Neuron (in vitro differentiated cells): ENCODE measurements around the gene FHOD3.

ENCODE experiments used
- H2AFZ ChIP-seq: one replicate; pipeline ENCODE4 v1.6.1; 2013; ENCODE audit warnings: low read depth, mild to moderate bottlenecking, inconsistent platforms, low read length, moderate library complexity
- H3K27me3 ChIP-seq: one replicate; pipeline ENCODE4 v1.6.1; 2013; ENCODE audit warnings: low read length; ENCODE audit not compliant: insufficient read depth
- H3K36me3 ChIP-seq: one replicate; pipeline ENCODE4 v1.6.1; 2013; ENCODE audit warnings: low read length; ENCODE audit not compliant: insufficient read depth
- H3K4me1 ChIP-seq: one replicate; pipeline ENCODE4 v1.6.1; 2013; ENCODE audit warnings: low read length; ENCODE audit not compliant: insufficient read depth
- H3K4me3 ChIP-seq: 2 replicates; pipeline ENCODE4 v1.5.1; 2013; ENCODE audit warnings: mild to moderate bottlenecking, low read length, moderate library complexity
- H3K9me3 ChIP-seq: one replicate; pipeline ENCODE4 v1.6.1; 2013; ENCODE audit warnings: low read length

FHOD3 gene

GRCh38 chr18:36513556-36513955, 216.0 kb downstream of the FHOD3 start:
- Histone ChIP-seq H3K9me3 (no peaks in the 10 kb centered on the region), H3K36me3 (peaks cover 9% of the 10 kb centered on the region), H2AFZ (no peak overlapping the region), H3K27me3 (no peaks in the 10 kb centered on the region), H3K4me1 (no peaks in the 10 kb centered on the region), H3K4me3 (no peak overlapping the region)

- H2AFZ ChIP-seq = no peak overlapping the region
- H3K9me3 ChIP-seq = no peaks in the 10 kb centered on the region
- no peaks in the 10 kb centered on the region for H3K27me3 ChIP-seq
- no peaks in the 10 kb centered on the region for H3K4me1 ChIP-seq
- H3K36me3 ChIP-seq = peaks cover 9% of the 10 kb centered on the region
- no peak overlapping the region for H3K4me3 ChIP-seq
These were observed 217.3 kb downstream of the FHOD3 start for GRCh38 chr18:36514778-36515177.

- H3K4me3 ChIP-seq = no peak overlapping the region
- peaks cover 9% of the 10 kb centered on the region for H3K36me3 ChIP-seq
- no peak overlapping the region for H2AFZ ChIP-seq
- H3K9me3 ChIP-seq = no peaks in the 10 kb centered on the region
- H3K4me1 ChIP-seq = no peaks in the 10 kb centered on the region
- no peaks in the 10 kb centered on the region for H3K27me3 ChIP-seq
These were observed 218.7 kb downstream of the FHOD3 start for GRCh38 chr18:36516258-36516657.

- H3K27me3 ChIP-seq = no peaks in the 10 kb centered on the region
These were observed 219.2 kb downstream of the FHOD3 start for GRCh38 chr18:36516726-36517125.

GRCh38 chr18:36518839-36519238, 221.3 kb downstream of the FHOD3 start:
- H3K27me3 ChIP-seq = no peaks in the 10 kb centered on the region
- H3K9me3 ChIP-seq = no peaks in the 10 kb centered on the region
- peaks cover 6% of the 10 kb centered on the region for H3K36me3 ChIP-seq
- H2AFZ ChIP-seq = no peak overlapping the region
- peaks cover 14% of the 10 kb centered on the region for H3K4me1 ChIP-seq
- no peak overlapping the region for H3K4me3 ChIP-seq

More at GRCh38 chr18:36516726-36517125, 219.2 kb downstream of the FHOD3 start:
- no peak overlapping the region for H2AFZ ChIP-seq
- H3K36me3 ChIP-seq = peaks cover 9% of the 10 kb centered on the region
- peaks cover 1% of the 10 kb centered on the region for H3K4me1 ChIP-seq
- no peaks in the 10 kb centered on the region for H3K9me3 ChIP-seq
- no peak overlapping the region for H3K4me3 ChIP-seq

GRCh38 chr18:36519358-36519757, 221.8 kb downstream of the FHOD3 start:
- H3K4me3 ChIP-seq = no peak overlapping the region
- peaks cover 14% of the 10 kb centered on the region for H3K4me1 ChIP-seq
- H3K36me3 ChIP-seq = peaks cover 6% of the 10 kb centered on the region
- peaks cover 1% of the 10 kb centered on the region for H3K9me3 ChIP-seq
- H3K27me3 ChIP-seq = no peaks in the 10 kb centered on the region
- H2AFZ ChIP-seq = no peak overlapping the region

- Histone ChIP-seq H3K36me3 (peaks cover 6% of the 10 kb centered on the region), H3K9me3 (peaks cover 3% of the 10 kb centered on the region), H3K27me3 (no peaks in the 10 kb centered on the region), H3K4me3 (no peak overlapping the region), H2AFZ (no peak overlapping the region), H3K4me1 (peaks cover 14% of the 10 kb centered on the region)
These were observed 225.0 kb downstream of the FHOD3 start for GRCh38 chr18:36522509-36522908.

GRCh38 chr18:36525913-36526312, 228.4 kb downstream of the FHOD3 start:
- Histone ChIP-seq H3K4me1 (peaks cover 14% of the 10 kb centered on the region), H3K9me3 (peaks cover 3% of the 10 kb centered on the region), H3K4me3 (no peak overlapping the region), H3K27me3 (no peaks in the 10 kb centered on the region), H2AFZ (no peak overlapping the region), H3K36me3 (peaks cover 6% of the 10 kb centered on the region)

- peaks cover 6% of the 10 kb centered on the region for H3K36me3 ChIP-seq
- H3K27me3 ChIP-seq = no peaks in the 10 kb centered on the region
- H3K4me1 ChIP-seq = peaks cover 14% of the 10 kb centered on the region
- no peak overlapping the region for H3K4me3 ChIP-seq
- H2AFZ ChIP-seq = no peak overlapping the region
- H3K9me3 ChIP-seq = peaks cover 3% of the 10 kb centered on the region
These were observed 229.1 kb downstream of the FHOD3 start for GRCh38 chr18:36526611-36527010.

GRCh38 chr18:36527051-36527450, 229.5 kb downstream of the FHOD3 start:
- Histone ChIP-seq H3K9me3 (peaks cover 3% of the 10 kb centered on the region), H2AFZ (no peak overlapping the region), H3K4me1 (peaks cover 9% of the 10 kb centered on the region), H3K27me3 (no peaks in the 10 kb centered on the region), H3K36me3 (peaks cover 6% of the 10 kb centered on the region), H3K4me3 (no peak overlapping the region)

- H3K4me1 ChIP-seq = peaks cover 2% of the 10 kb centered on the region
- H3K36me3 ChIP-seq = peaks cover 6% of the 10 kb centered on the region
- peaks cover 3% of the 10 kb centered on the region for H3K9me3 ChIP-seq
- no peak overlapping the region for H2AFZ ChIP-seq
- no peaks in the 10 kb centered on the region for H3K27me3 ChIP-seq
- H3K4me3 ChIP-seq = no peak overlapping the region
These were observed 230.4 kb downstream of the FHOD3 start for GRCh38 chr18:36527740-36528455.

GRCh38 chr18:36529747-36530146, 232.2 kb downstream of the FHOD3 start:
- H3K4me3 ChIP-seq = no peak overlapping the region
- H2AFZ ChIP-seq = no peak overlapping the region
- H3K4me1 ChIP-seq = no peaks in the 10 kb centered on the region
- peaks cover 6% of the 10 kb centered on the region for H3K36me3 ChIP-seq
- H3K9me3 ChIP-seq = no peaks in the 10 kb centered on the region
- no peaks in the 10 kb centered on the region for H3K27me3 ChIP-seq

- H2AFZ ChIP-seq = no peak overlapping the region
- no peaks in the 10 kb centered on the region for H3K9me3 ChIP-seq
- H3K36me3 ChIP-seq = no peaks in the 10 kb centered on the region
- no peaks in the 10 kb centered on the region for H3K27me3 ChIP-seq
- H3K4me3 ChIP-seq = no peak overlapping the region
- H3K4me1 ChIP-seq = no peaks in the 10 kb centered on the region
These were observed 233.3 kb downstream of the FHOD3 start for GRCh38 chr18:36530676-36531405.
